NOMO-1 treated with DMSO at 0.1 percent for 48 hours (cell line): ENCODE measurements around the gene KIAA0040.
"Not testable (repeated sequence)": the region's sequence is repeated elsewhere in the genome, so short reads cannot be mapped to it uniquely, and the experiment has no call there.

Experiments
- DNase-seq: peaks from one replicate; lab custom pipeline; 2025; ENCODE audit not compliant: unreplicated experiment; lab: John Stamatoyannopoulos, UW

KIAA0040 gene

DNA sequence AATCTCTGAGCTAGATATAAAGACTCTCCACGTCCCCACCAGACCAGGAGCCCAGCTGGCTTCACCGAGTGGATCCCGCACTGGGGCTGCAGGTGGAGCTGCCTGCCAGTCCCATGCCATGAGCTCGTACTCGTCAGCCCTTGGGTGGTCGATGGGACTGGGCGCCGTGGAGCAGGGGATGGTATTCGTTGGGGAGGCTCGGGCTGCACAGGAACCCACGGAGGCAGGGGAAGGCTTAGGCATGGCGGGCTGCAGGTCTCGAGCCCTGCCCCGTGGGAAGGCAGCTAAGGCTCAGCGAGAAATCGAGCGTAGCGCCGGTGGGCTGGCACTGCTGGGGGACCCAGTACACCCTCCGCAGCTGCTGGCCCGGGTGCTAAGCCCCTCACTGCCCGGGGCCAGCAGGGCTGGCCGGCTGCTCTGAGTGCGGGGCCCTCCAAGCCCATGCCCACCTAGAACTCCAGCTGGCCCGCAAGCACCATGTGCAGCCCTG, 84.2 kb downstream of the KIAA0040 start:
- DNase-seq: not testable (repeated sequence)
